ENCODE results near the gene FERMT1. TPM values are rescaled to one million over a fixed set of nuclear protein-coding genes. Genes with fewer than 3 reads are reported as not detected.

The FERMT1 gene
- total and polyA plus RNA-seq, 4 donors, result 5.2 to 6.8 (median 5.5) TPM

- WGBS (ENCODE audit: insufficient coverage), result no CpG with 5 or more reads among the region's 2 CpGs
- no peaks in the 10 kb centered on the region for H3K9me3 ChIP-seq (ENCODE audit: control insufficient read depth, insufficient read depth, low read length)
- H3K36me3 ChIP-seq (ENCODE audit: control insufficient read depth, insufficient read depth, low read length), result no peaks in the 10 kb centered on the region
- no peaks in the 10 kb centered on the region for H3K27me3 ChIP-seq (ENCODE audit: control insufficient read depth, insufficient read depth, low read length)
- no peak for DNase-seq (ENCODE audit: low read depth in 4 of 6, low spot score in 6 of 6)
- no peaks in the 10 kb centered on the region for H3K4me1 ChIP-seq (ENCODE audit: control insufficient read depth, insufficient read depth, low read length)
- no peak overlapping the region for H3K4me3 ChIP-seq (ENCODE audit: low read depth, low read length)
- no peak overlapping the region for H3K27ac ChIP-seq (ENCODE audit: low read depth, low read length)
These were observed 22.6 kb downstream of the FERMT1 start for GRCh38 chr20:6100246-6100645.

DNA sequence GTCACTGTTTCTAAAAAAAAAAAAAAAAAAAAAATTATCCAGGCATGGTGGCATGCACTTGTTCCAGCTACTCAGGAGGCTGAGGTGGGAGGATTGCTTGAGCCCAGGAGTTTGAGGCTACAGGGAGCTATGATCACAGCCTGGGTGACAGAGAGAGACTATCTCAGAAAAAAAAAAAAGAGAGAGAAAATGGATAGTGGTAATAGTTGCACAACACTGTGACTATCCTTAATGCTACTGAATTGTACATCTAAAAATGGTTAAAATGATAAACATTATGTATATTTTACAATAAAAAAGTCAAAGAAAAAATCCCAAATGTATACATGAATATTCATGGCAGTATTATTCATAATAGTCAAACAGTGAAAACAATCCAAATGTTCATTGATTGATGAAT, 23.0 kb downstream of the FERMT1 start:
- Histone ChIP-seq H3K9me3 (ENCODE audit: control insufficient read depth, insufficient read depth, low read length) (no peaks in the 10 kb centered on the region), H3K27ac (ENCODE audit: low read depth, low read length) (no peak overlapping the region), H3K27me3 (ENCODE audit: control insufficient read depth, insufficient read depth, low read length) (no peaks in the 10 kb centered on the region), H3K36me3 (ENCODE audit: control insufficient read depth, insufficient read depth, low read length) (no peaks in the 10 kb centered on the region), H3K4me3 (ENCODE audit: low read depth, low read length) (no peak overlapping the region), H3K4me1 (ENCODE audit: control insufficient read depth, insufficient read depth, low read length) (no peaks in the 10 kb centered on the region)
- DNase-seq (ENCODE audit: low read depth in 4 of 6, low spot score in 6 of 6), result no peak

- H3K4me1 ChIP-seq (ENCODE audit: control insufficient read depth, insufficient read depth, low read length), result no peaks in the 10 kb centered on the region
- no peak overlapping the region for H3K4me3 ChIP-seq (ENCODE audit: low read depth, low read length)
- no peaks in the 10 kb centered on the region for H3K9me3 ChIP-seq (ENCODE audit: control insufficient read depth, insufficient read depth, low read length)
- no peaks in the 10 kb centered on the region for H3K27me3 ChIP-seq (ENCODE audit: control insufficient read depth, insufficient read depth, low read length)
- no peaks in the 10 kb centered on the region for H3K36me3 ChIP-seq (ENCODE audit: control insufficient read depth, insufficient read depth, low read length)
- H3K27ac ChIP-seq (ENCODE audit: low read depth, low read length), result no peak overlapping the region
- no peak for DNase-seq (ENCODE audit: low read depth in 4 of 6, low spot score in 6 of 6)
- WGBS (ENCODE audit: insufficient coverage), result 93% methylated on average over 2 of the region's 5 CpGs
These were observed 27.4 kb downstream of the FERMT1 start for GRCh38 chr20:6095409-6095808.

DNA sequence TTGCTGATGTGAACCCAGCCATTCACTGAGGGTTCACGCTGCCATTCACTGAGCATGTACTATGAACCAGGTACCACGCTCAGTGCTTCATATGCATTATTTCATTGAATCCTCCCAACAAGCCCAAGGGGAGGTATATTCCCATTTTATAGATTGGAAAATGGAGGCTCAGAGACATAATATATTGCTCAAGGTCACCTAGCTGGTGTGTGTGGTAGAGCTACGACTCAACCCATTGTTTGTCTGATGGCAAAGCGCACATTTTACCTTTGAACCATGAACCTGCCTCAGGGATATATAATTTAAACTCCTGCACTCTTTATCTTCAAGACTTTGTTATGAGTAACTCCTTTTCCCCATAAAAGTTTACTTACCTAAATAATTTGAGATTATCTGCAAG, 28.3 kb downstream of the FERMT1 start:
- no peak overlapping the region for H3K27ac ChIP-seq (ENCODE audit: low read depth, low read length)
- no peaks in the 10 kb centered on the region for H3K27me3 ChIP-seq (ENCODE audit: control insufficient read depth, insufficient read depth, low read length)
- no CpG with 5 or more reads among the region's 4 CpGs for WGBS (ENCODE audit: insufficient coverage)
- H3K36me3 ChIP-seq (ENCODE audit: control insufficient read depth, insufficient read depth, low read length), result no peaks in the 10 kb centered on the region
- H3K4me3 ChIP-seq (ENCODE audit: low read depth, low read length), result no peak overlapping the region
- no peak for DNase-seq (ENCODE audit: low read depth in 4 of 6, low spot score in 6 of 6)
- no peaks in the 10 kb centered on the region for H3K9me3 ChIP-seq (ENCODE audit: control insufficient read depth, insufficient read depth, low read length)
- no peaks in the 10 kb centered on the region for H3K4me1 ChIP-seq (ENCODE audit: control insufficient read depth, insufficient read depth, low read length)

- Histone ChIP-seq H3K27me3 (ENCODE audit: control insufficient read depth, insufficient read depth, low read length) (no peaks in the 10 kb centered on the region), H3K9me3 (ENCODE audit: control insufficient read depth, insufficient read depth, low read length) (no peaks in the 10 kb centered on the region), H3K4me1 (ENCODE audit: control insufficient read depth, insufficient read depth, low read length) (no peaks in the 10 kb centered on the region), H3K27ac (ENCODE audit: low read depth, low read length) (no peak overlapping the region), H3K36me3 (ENCODE audit: control insufficient read depth, insufficient read depth, low read length) (no peaks in the 10 kb centered on the region), H3K4me3 (ENCODE audit: low read depth, low read length) (no peak overlapping the region)
- WGBS (ENCODE audit: insufficient coverage), result 57% methylated on average over 1 of the region's 3 CpGs
- no peak for DNase-seq (ENCODE audit: low read depth in 4 of 6, low spot score in 6 of 6)
These were observed 28.8 kb downstream of the FERMT1 start for GRCh38 chr20:6094063-6094462.

GRCh38 chr20:6091661-6092060, 31.2 kb downstream of the FERMT1 start:
- no peaks in the 10 kb centered on the region for H3K4me1 ChIP-seq (ENCODE audit: control insufficient read depth, insufficient read depth, low read length)
- H3K27me3 ChIP-seq (ENCODE audit: control insufficient read depth, insufficient read depth, low read length), result no peaks in the 10 kb centered on the region
- H3K36me3 ChIP-seq (ENCODE audit: control insufficient read depth, insufficient read depth, low read length), result no peaks in the 10 kb centered on the region
- no peak overlapping the region for H3K27ac ChIP-seq (ENCODE audit: low read depth, low read length)
- H3K9me3 ChIP-seq (ENCODE audit: control insufficient read depth, insufficient read depth, low read length), result no peaks in the 10 kb centered on the region
- H3K4me3 ChIP-seq (ENCODE audit: low read depth, low read length), result no peak overlapping the region
- WGBS (ENCODE audit: insufficient coverage), result 64% methylated on average over 5 of the region's 8 CpGs
- DNase-seq (ENCODE audit: low read depth in 4 of 6, low spot score in 6 of 6), result no peak

GRCh38 chr20:6086868-6087267, 36.0 kb downstream of the FERMT1 start:
- no peak overlapping the region for H3K27ac ChIP-seq (ENCODE audit: low read depth, low read length)
- no peaks in the 10 kb centered on the region for H3K9me3 ChIP-seq (ENCODE audit: control insufficient read depth, insufficient read depth, low read length)
- WGBS (ENCODE audit: insufficient coverage), result 100% methylated on average over 1 of the region's 2 CpGs
- no peaks in the 10 kb centered on the region for H3K27me3 ChIP-seq (ENCODE audit: control insufficient read depth, insufficient read depth, low read length)
- DNase-seq (ENCODE audit: low read depth in 4 of 6, low spot score in 6 of 6), result no peak
- no peaks in the 10 kb centered on the region for H3K4me1 ChIP-seq (ENCODE audit: control insufficient read depth, insufficient read depth, low read length)
- H3K36me3 ChIP-seq (ENCODE audit: control insufficient read depth, insufficient read depth, low read length), result no peaks in the 10 kb centered on the region
- no peak overlapping the region for H3K4me3 ChIP-seq (ENCODE audit: low read depth, low read length)

GRCh38 chr20:6083926-6084325, 38.9 kb downstream of the FERMT1 start:
- H3K4me1 ChIP-seq (ENCODE audit: control insufficient read depth, insufficient read depth, low read length), result no peaks in the 10 kb centered on the region
- no peaks in the 10 kb centered on the region for H3K36me3 ChIP-seq (ENCODE audit: control insufficient read depth, insufficient read depth, low read length)
- DNase-seq (ENCODE audit: low read depth in 4 of 6, low spot score in 6 of 6), result no peak
- no peaks in the 10 kb centered on the region for H3K9me3 ChIP-seq (ENCODE audit: control insufficient read depth, insufficient read depth, low read length)
- WGBS (ENCODE audit: insufficient coverage), result 86% methylated on average over 9 of the region's 9 CpGs
- no peaks in the 10 kb centered on the region for H3K27me3 ChIP-seq (ENCODE audit: control insufficient read depth, insufficient read depth, low read length)
- H3K27ac ChIP-seq (ENCODE audit: low read depth, low read length), result no peak overlapping the region
- no peak overlapping the region for H3K4me3 ChIP-seq (ENCODE audit: low read depth, low read length)

- DNase-seq (ENCODE audit: low read depth in 4 of 6, low spot score in 6 of 6), result no peak
- Histone ChIP-seq H3K27me3 (ENCODE audit: control insufficient read depth, insufficient read depth, low read length) (no peaks in the 10 kb centered on the region), H3K4me1 (ENCODE audit: control insufficient read depth, insufficient read depth, low read length) (peaks cover 4% of the 10 kb centered on the region), H3K4me3 (ENCODE audit: low read depth, low read length) (no peak overlapping the region), H3K9me3 (ENCODE audit: control insufficient read depth, insufficient read depth, low read length) (no peaks in the 10 kb centered on the region), H3K27ac (ENCODE audit: low read depth, low read length) (no peak overlapping the region), H3K36me3 (ENCODE audit: control insufficient read depth, insufficient read depth, low read length) (no peaks in the 10 kb centered on the region)
- 87% methylated on average over 2 of the region's 2 CpGs for WGBS (ENCODE audit: insufficient coverage)
These were observed 41.6 kb downstream of the FERMT1 start for GRCh38 chr20:6081236-6081635.

DNA sequence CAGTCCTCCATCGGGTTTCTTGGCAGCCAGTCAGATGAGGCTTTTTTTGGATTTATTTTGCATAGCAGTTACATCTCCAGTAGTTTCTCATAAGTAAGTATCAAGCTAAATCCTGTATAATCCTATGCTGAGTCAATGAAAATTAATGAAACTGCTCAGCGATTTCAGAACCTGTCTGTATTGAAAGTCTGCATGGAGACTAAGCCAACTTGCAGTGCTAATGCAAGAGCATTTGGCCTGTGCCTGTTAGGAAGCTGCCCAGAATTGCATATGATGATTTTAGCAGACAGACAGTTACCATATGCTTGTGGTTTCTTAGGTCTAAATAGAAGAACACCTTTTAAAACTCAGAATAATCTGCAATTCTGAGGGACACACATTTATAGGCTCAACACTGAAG, 43.8 kb downstream of the FERMT1 start:
- H3K4me1 ChIP-seq (ENCODE audit: control insufficient read depth, insufficient read depth, low read length), result peaks cover 19% of the 10 kb centered on the region
- H3K27me3 ChIP-seq (ENCODE audit: control insufficient read depth, insufficient read depth, low read length), result no peaks in the 10 kb centered on the region
- peak in 2 of 6 donors; percentile 28 to 70 for DNase-seq (ENCODE audit: low read depth in 4 of 6, low spot score in 6 of 6)
- H3K4me3 ChIP-seq (ENCODE audit: low read depth, low read length), result no peak overlapping the region
- H3K9me3 ChIP-seq (ENCODE audit: control insufficient read depth, insufficient read depth, low read length), result no peaks in the 10 kb centered on the region
- 88% methylated on average over 1 of the region's 2 CpGs for WGBS (ENCODE audit: insufficient coverage)
- H3K27ac ChIP-seq (ENCODE audit: low read depth, low read length), result no peak overlapping the region
- no peaks in the 10 kb centered on the region for H3K36me3 ChIP-seq (ENCODE audit: control insufficient read depth, insufficient read depth, low read length)
